GM18868 (cell line): ENCODE measurements around the gene CERS4.
A peak's percentile ranks its signal among the peaks of the same experiment; 100 is the strongest.
"Not testable (repeated sequence)": the region's sequence is repeated elsewhere in the genome, so short reads cannot be mapped to it uniquely, and the experiment has no call there.

ENCODE experiments used
- ATAC-seq: cut with Tn5 transposase; IDR thresholded peaks from one replicate; pipeline ENCODE4 v1.9.1; 2021; ENCODE audit warnings: mild to moderate bottlenecking, moderate library complexity; ENCODE audit not compliant: unreplicated experiment

CERS4 gene

GRCh38 chr19:8209462-8210378 is 550 bp downstream of the CERS4 start:
- ATAC-seq: peak; percentile 70

DNA sequence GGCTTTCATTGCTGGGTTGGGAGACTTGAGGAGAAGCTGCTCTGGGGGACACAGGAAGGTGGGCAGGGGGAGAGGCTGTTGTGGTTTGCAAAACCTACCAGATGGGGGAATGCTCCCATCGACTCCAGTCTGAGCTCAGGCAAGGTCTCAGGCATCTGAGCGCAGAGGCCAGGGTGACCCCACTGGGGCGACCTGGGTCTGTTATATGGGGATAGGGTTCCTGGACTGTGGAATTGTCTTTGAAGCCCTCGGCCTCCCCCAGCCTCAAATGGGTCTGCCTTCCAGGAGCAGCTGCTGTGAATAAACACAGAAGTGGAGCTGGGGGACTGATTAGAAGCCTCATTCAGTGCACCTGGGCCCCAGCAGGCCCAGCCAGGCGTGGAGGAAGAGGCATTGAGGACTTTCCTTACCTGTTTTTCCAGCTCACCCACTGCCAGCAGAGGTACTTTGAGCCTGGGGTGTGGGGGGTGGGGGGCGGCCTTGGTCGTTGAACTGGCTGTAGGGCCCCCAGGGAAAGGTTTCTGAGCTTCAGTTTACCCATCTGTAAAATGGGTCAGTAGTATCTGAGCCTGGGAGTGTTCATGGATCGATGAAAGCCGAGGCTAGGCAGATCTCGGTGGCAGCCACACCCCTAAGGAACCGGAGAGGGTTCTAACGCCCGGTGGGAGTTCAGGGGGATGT is 1.4 kb downstream of the CERS4 start:
- no peak for ATAC-seq

DNA sequence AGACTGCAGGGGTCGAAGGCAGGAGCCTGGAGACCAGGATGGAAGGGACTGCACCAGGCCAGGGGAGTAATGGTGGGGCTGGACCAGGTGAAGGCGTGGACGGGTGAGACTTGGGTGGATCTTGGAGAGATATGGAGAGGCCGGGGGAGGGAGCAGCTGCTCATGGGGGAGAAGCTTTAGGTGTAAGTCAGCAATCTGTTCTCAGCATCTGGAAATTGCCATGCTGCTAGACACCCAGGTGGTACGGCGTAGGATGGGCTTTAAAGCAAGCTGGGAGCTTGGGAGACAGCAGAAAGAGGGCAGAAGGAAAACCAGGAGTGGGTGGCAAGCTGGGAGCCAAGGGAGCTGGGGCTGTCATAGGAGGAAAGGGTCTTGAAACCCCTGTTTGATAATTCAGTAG is 3.0 kb downstream of the CERS4 start:
- ATAC-seq: no peak

DNA sequence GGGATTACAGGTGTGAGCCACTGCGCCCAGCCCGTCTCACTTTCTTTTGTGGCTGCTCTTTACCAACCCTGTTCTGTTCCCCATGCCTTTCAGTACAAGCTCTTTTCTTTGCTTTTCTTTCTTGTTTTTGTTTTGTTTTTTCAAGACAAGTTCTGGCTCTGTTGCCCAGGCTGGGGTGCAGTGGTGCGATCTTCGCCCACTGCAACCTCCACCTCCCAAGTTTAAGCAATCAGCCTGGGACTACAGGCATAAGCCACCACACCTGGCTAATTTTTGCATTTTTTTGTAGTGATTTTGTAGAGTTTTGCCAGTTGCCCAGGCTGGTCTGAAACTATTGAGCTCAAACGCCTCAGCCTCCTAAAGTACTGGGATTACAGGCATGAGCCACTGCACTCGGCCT is 3.7 kb downstream of the CERS4 start:
- no peak for ATAC-seq

DNA sequence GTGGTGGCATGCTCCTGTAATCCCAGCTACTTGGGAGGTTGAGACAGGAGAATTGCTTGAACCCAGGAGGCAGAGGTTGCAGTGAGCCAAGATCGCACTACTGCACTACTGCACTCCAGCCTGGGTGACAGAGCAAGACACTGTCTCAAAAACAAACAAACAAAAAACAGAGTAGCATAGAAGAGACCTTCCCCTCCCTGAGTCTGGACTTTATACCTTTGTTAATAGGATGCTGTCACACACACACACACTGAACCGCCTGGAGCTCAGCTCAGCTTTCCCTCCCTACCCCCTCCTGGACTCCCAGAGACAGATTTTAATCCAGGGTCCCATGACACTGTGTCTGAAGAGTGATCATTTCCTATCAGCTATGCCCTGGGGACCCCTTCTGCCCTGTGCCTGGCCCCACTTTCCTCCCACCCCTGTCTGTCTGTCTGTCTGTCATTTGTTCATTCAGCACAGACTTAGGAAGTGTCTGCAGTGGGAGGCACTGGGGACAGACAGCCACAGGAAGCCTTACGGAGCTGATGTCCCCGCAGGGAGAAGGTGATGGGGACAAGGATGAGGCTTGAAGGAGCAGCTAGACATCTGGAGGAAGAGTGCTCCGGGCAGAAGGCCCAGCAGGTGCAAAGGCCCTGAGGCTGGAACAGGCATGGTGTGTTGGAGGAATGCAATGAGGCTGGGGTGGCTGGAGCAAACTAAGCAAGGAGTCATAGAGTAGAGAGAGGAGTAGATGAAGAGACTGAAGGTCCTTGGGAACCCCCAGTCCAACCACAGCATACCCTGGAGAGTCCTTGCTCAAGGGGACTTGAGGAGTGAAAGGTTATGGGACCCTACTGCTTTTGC is 4.9 kb downstream of the CERS4 start:
- ATAC-seq: no peak

DNA sequence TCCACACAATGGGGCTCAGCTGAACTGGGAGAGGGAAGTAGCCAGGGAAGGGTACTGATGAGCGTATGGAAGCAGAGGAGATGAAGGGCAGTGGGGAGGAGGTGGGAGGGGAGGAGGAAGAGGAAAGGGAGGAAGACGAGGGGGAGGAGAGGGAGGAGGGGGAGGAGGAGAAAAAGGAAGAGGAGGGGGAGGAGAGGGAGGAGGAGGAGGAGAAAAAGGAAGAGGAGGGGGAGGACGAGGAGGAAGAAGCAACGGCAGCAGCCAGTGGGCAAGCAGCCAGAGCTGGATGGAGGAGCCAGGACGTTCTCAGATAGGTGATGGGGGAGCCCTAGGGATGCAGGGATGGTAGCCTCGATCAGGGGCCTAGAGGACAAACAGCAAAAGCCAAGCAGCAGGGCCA is 5.6 kb downstream of the CERS4 start:
- ATAC-seq: no peak

DNA sequence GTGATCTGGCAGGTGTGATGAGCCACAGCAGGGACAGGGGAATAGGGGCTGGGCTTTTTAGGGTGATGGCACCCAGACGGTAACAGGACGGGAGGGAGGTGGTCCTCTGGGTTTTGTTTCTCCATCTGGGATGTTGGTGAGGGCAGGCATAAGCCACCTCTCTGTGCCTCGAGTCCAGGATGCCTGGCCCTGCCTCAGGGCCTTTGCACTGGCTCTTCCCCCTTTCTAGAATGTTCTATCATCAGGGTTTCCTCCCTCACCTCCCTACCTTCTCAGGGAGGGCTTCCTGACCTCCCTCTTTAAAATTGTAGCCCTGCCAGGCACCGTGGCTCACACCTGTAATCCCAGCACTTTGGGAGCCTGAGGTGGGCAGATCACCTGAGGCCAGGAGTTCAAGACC is 6.6 kb downstream of the CERS4 start:
- no peak for ATAC-seq

- no peak for ATAC-seq
These were observed 7.2 kb downstream of the CERS4 start for GRCh38 chr19:8216357-8216756.

GRCh38 chr19:8218127-8218526 is 9.0 kb downstream of the CERS4 start:
- ATAC-seq: not testable (repeated sequence)

DNA sequence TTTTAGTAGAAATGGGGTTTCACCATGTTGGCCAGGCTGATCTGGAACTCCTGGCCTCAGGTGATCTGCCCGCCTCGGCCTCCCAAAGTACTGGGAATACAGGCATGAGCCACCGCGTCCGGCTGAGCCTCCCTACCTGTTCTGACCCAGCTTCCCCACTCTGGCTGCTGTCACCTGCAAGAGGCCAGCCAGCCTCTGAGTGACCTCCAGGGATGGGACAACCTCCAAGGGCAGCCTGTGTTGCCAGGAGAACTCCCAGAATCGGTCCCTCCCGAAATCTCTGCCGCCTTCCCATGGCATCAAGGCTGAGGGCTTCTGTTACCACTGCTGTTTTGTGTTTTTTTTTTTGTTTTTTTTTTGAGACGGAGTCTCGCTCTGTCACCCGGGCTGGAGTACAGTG is 11.3 kb downstream of the CERS4 start:
- no peak for ATAC-seq

- ATAC-seq: no peak
These were observed 12.0 kb downstream of the CERS4 start for GRCh38 chr19:8221161-8221560.

DNA sequence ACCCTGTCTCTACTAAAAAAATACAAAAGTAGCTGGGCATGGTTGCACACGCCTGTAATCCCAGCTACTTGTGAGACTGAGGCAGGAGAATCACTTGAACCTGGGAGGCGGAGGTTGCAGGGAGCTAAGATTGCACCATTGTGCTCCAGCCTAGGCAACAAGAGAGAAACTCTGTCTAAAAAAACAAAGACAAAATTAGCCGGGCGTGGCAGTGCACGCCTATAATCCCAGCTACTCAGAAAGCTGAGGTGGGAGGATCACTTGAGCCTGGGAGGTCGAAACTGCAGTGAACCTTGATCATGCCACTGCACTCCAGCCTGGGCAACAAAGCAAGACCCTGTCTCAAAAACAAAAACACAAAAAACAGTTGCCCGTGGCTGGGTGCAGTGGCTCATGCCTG is 14.3 kb downstream of the CERS4 start:
- not testable (repeated sequence) for ATAC-seq

DNA sequence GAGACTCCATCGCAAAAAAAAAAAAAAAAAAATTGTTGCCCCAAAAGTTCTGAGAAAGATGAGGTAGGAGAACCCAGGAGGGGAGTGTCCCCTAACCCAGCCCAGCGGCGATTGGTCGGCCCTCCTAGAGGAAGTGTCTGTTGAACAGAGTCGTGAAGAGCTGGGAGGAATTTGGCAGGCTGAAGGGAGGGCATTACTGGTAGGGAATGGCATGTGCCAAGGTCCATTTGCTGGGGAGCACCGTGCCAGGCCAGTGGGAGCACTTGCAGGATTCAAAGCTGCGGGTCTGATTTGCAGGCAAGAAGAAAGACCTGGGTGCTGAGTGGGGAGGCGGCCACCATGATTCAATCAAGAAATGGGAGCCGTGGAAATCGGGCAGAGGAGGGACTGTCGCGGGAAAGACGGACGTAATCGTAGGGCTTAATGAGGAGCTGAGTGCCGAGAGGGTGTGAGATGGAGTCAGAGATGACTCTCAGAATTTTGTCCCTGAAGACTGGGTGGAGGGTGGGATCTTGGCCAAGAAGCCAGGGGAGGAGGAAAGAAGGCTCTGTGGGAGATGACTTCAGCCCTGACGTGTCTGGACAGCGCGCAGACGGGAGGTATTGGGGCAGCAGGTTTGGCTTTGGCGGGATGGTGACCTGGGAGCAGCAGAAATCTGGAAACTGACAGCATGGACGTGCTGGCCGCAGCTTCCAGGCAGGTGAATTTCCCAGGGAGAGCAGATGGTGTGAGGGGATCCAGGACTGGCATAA is 15.4 kb downstream of the CERS4 start:
- no peak for ATAC-seq

- ATAC-seq: no peak
These were observed 22.0 kb downstream of the CERS4 start for GRCh38 chr19:8231073-8231604.

DNA sequence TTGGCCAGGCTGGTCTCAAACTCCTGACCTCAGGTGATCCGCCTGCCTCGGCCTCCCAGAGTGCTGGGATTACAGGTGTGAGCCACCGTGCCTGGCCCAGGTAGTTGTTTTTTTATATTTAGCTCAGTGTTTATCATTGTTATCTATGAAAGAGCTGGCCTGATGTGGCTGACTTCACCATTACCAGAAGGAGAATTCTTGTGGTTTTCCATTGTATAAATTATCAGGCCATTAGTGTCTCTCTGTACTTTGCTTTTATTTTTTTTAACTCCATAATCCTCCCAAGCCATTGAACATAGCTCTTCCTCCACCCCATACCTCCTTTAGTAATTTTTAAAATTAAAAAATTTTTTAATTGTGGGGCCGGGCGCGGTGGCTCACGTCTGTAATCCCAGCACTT is 24.2 kb downstream of the CERS4 start:
- no peak for ATAC-seq

DNA sequence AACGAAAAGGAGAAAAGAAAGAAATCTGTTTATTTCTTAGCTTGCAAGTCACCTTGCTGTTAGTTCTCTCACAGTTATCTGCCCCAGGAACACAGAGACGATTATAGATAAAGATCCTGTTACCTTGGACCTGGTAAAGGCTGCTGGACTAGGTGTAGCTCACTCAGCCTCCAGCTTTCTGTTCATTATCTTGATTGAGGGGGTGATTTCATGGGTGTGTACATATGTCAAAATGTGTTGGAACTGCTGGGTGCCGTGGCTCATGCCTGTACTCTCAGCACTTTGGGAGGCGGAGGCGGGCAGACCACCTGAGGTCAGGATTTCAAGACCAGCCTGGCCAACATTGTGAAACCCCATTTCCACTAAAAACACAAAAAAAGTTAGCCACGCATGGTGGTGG is 27.9 kb downstream of the CERS4 start:
- ATAC-seq: no peak

DNA sequence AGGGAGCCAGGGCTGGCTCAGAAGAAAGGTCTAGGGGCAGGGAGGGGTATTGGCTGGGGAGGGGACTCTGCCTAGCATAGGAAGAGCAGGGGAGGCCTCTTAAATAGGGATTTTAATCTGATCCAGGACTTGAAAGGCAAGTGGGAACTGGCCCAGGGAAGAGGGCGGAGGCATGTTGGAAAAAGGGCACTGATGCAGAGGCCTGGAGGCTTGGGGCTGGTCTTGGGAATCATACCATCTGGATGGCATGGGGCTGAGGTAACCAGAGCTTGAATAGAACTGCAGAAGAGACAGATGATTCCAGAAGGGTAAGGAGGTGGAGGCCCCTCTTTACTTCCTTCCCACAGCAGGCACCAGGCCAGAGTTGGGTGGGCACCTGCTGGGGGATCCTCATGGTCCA is 29.1 kb downstream of the CERS4 start:
- no peak for ATAC-seq

GRCh38 chr19:8239528-8240273 is 30.5 kb downstream of the CERS4 start:
- ATAC-seq: no peak

DNA sequence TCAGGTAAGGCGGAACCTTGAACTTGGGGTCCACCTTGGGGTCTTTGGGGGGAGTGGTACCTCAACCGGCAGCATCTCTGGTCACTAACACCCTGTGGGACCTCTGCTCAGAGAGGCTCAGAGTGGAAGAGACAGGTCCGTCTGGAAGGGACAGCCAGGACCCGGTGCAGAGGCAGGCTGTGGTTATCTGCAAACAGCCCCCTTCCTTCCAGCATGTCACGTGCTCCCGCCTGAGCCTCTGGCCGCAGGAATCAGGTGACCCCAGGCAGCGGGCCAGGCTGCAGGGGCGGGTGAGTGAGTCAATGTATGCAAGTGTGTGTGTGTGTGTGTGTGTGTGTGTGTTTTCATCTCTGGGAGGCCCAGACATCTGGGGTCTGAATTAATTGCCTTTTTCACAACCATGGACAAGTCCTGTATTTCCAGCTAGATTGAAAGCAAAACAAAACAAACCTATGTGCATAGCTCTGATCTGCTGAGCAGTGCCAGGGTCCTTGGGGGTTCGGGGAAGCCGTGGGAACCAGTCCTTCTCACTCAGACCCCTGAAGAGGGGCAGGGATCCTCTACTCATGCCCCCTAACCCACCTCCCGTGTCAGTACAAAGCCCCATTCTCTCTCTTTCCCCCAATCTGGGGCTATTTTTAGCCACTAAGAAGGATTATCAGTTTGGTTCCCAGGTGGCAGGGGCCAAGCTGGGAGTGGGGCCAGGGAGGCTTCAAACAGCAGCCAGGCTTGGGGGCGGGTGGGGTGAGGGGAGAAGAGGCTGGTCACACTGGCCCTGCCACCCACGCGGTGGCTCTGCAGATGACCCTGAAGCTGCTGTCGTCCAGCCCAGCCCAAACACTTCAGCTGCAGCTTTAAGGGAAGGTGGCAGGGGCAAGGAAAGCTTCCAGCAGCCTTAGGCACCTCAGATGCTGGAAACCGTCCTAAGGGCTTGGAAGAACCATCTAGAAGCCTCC is 31.4 kb downstream of the CERS4 start:
- ATAC-seq: no peak
